Chondrocyte (in vitro differentiated cells): ENCODE data around the gene NECAB3. TPM values are rescaled to one million over a fixed set of nuclear protein-coding genes. Genes with fewer than 3 reads are reported as not detected.

Source experiments
- DNase-seq: peaks from one replicate; pipeline ENCODE4 v3.0.0; 2021; ENCODE audit warnings: mixed read lengths, low spot score
- H3K27ac Mint-ChIP-seq: one replicate; pipeline ENCODE4 v1.8.0; 2021; ENCODE audit warnings: mild to moderate bottlenecking, moderate library complexity, mixed read lengths; ENCODE audit not compliant: unreplicated experiment
- H3K27me3 Mint-ChIP-seq: 2 replicates; pipeline ENCODE4 v1.8.0; 2021; ENCODE audit warnings: low read depth, mixed read lengths
- H3K36me3 Mint-ChIP-seq: 2 replicates; pipeline ENCODE4 v1.8.0; 2021; ENCODE audit warnings: low read depth, mixed read lengths
- H3K4me1 Mint-ChIP-seq: 2 replicates; pipeline ENCODE4 v1.8.0; 2021; ENCODE audit warnings: low read depth, mild to moderate bottlenecking, mixed read lengths
- H3K4me3 Mint-ChIP-seq: one replicate; pipeline ENCODE4 v1.8.0; 2021; ENCODE audit warnings: mild to moderate bottlenecking, moderate library complexity, mixed read lengths; ENCODE audit not compliant: unreplicated experiment
- H3K9me3 Mint-ChIP-seq: 2 replicates; pipeline ENCODE4 v1.8.0; 2021; ENCODE audit warnings: low read depth, mixed read lengths
- CTCF ChIP-seq: fragments of 200-600 bp; sonication (generic); IDR thresholded peaks from 2 replicates; pipeline ENCODE4 v1.5.0; 2021; ENCODE audit warnings: antibody characterized with exemption, mild to moderate bottlenecking, moderate library complexity
- total RNA-seq: library from RNA; stranded (reverse); gene quantifications from 3 replicates; pipeline ENCODE4 v1.2.1, GENCODE V29; 2021

The NECAB3 gene
- total RNA-seq, 1 donor from 2014 or later = 32.5 TPM

GRCh38 chr20:33671573-33672288 is 2.5 kb downstream of the NECAB3 start:
- H3K4me3 Mint-ChIP-seq = no peak overlapping the region
- no peaks in the 10 kb centered on the region for H3K27me3 Mint-ChIP-seq
- peaks cover 12% of the 10 kb centered on the region for H3K36me3 Mint-ChIP-seq
- no peak for TF ChIP-seq CTCF
- peaks cover 52% of the 10 kb centered on the region for H3K4me1 Mint-ChIP-seq
- no peak for DNase-seq
- peak overlapping the region; percentile 30 for H3K27ac Mint-ChIP-seq
- H3K9me3 Mint-ChIP-seq = no peaks in the 10 kb centered on the region

- Mint-ChIP-seq H3K27me3 (no peaks in the 10 kb centered on the region), H3K27ac (no peak overlapping the region), H3K4me1 (peaks cover 56% of the 10 kb centered on the region), H3K36me3 (peaks cover 13% of the 10 kb centered on the region), H3K4me3 (peak overlapping the region; percentile 10), H3K9me3 (no peaks in the 10 kb centered on the region)
- no peak for DNase-seq
- TF ChIP-seq CTCF = no peak
Observed at GRCh38 chr20:33670715-33671499, 3.3 kb downstream of the NECAB3 start.

- Mint-ChIP-seq H3K36me3 (peaks cover 13% of the 10 kb centered on the region), H3K4me3 (no peak overlapping the region), H3K27me3 (no peaks in the 10 kb centered on the region), H3K27ac (peak overlapping the region; percentile 58), H3K4me1 (peaks cover 49% of the 10 kb centered on the region), H3K9me3 (no peaks in the 10 kb centered on the region)
- DNase-seq = no peak
- TF ChIP-seq CTCF = no peak
Observed at GRCh38 chr20:33669873-33670640, 4.2 kb downstream of the NECAB3 start.

- no peak overlapping the region for H3K27ac Mint-ChIP-seq
- no peak for DNase-seq
- H3K9me3 Mint-ChIP-seq = no peaks in the 10 kb centered on the region
- H3K4me1 Mint-ChIP-seq = peaks cover 52% of the 10 kb centered on the region
- peaks cover 13% of the 10 kb centered on the region for H3K36me3 Mint-ChIP-seq
- H3K4me3 Mint-ChIP-seq = no peak overlapping the region
- no peaks in the 10 kb centered on the region for H3K27me3 Mint-ChIP-seq
- no peak for TF ChIP-seq CTCF
Observed at GRCh38 chr20:33669224-33669623, 5.0 kb downstream of the NECAB3 start.
